Liver (tissue), 9 donors: ENCODE results near the gene CPT1B. TPM values are rescaled to one million over a fixed set of nuclear protein-coding genes. Genes with fewer than 3 reads are reported as not detected.
A peak's percentile ranks its signal among the peaks of the same experiment; 100 is the strongest.

Source experiments
- DNase-seq: peaks from one replicate; pipeline ENCODE4 v3.0.0-alpha.2; 2017; ENCODE audit warnings: low spot score
- H3K27ac ChIP-seq, 2 donors: one replicate each; pipeline ENCODE4 v1.7.0; 2013; ENCODE audit warnings: inconsistent platforms in 2 of 2, low read length in 2 of 2, control low read depth in 1 of 2, low read depth in 1 of 2, mild to moderate bottlenecking in 1 of 2
- H3K27me3 ChIP-seq, 4 donors: one replicate each; pipeline versions ENCODE4 v1.6.1 to v1.7.0; 2013; ENCODE audit warnings: low read length in 3 of 4, inconsistent platforms in 1 of 4, mild to moderate bottlenecking in 1 of 4, moderate library complexity in 1 of 4; ENCODE audit not compliant: control insufficient read depth in 4 of 4, insufficient read depth in 4 of 4
- H3K36me3 ChIP-seq, 4 donors: one replicate each; pipeline versions ENCODE4 v1.6.1 to v1.7.0; 2013; ENCODE audit warnings: low read length in 3 of 4, mild to moderate bottlenecking in 3 of 4, low read depth in 1 of 4, moderate library complexity in 1 of 4; ENCODE audit not compliant: control insufficient read depth in 4 of 4, insufficient read depth in 3 of 4
- H3K4me1 ChIP-seq, 4 donors: one replicate each; pipeline versions ENCODE4 v1.6.1 to v1.7.0; 2013; ENCODE audit warnings: low read length in 3 of 4, mild to moderate bottlenecking in 3 of 4, moderate library complexity in 1 of 4; ENCODE audit not compliant: control insufficient read depth in 4 of 4, insufficient read depth in 4 of 4
- H3K4me3 ChIP-seq, 3 donors: one replicate each; pipeline versions ENCODE4 v1.6.1 to v1.7.0; 2013; ENCODE audit warnings: low read length in 3 of 3, control low read depth in 1 of 3, low read depth in 1 of 3, mild to moderate bottlenecking in 1 of 3
- H3K9ac ChIP-seq, 2 donors: one replicate each; pipeline ENCODE4 v1.7.0; 2013; ENCODE audit warnings: low read length in 2 of 2, mild to moderate bottlenecking in 2 of 2, moderate library complexity in 2 of 2, control low read depth in 1 of 2, low read depth in 1 of 2
- H3K9me3 ChIP-seq, 4 donors: one replicate each; pipeline versions ENCODE4 v1.6.1 to v1.7.0; 2013; ENCODE audit warnings: low read length in 3 of 4; ENCODE audit not compliant: control insufficient read depth in 4 of 4
- EGR1 ChIP-seq, 2 donors: IDR thresholded peaks; 2 replicates each; pipeline ENCODE4 v1.6.1; 2016 to 2018; ENCODE audit warnings: antibody characterized with exemption in 2 of 2, low read depth in 2 of 2
- FOXA1 ChIP-seq: IDR thresholded peaks from 2 replicates; pipeline ENCODE4 v1.6.1; 2016; ENCODE audit warnings: antibody characterized with exemption
- FOXA2 ChIP-seq: IDR thresholded peaks from 2 replicates; pipeline ENCODE4 v1.6.1; 2016; ENCODE audit warnings: antibody characterized with exemption
- GABPA ChIP-seq, 2 donors: IDR thresholded peaks in 1 of 2; conservative IDR thresholded peaks in 1 of 2; 2 replicates each; pipeline ENCODE4 v1.6.1; 2016; ENCODE audit warnings: antibody characterized with exemption in 2 of 2, mild to moderate bottlenecking in 1 of 2, moderate library complexity in 1 of 2
- HNF4A ChIP-seq, 2 donors: conservative IDR thresholded peaks; 2 replicates each; pipeline ENCODE4 v1.6.1; 2016; ENCODE audit warnings: antibody characterized with exemption in 2 of 2, mild to moderate bottlenecking in 2 of 2
- HNF4G ChIP-seq: IDR thresholded peaks from 2 replicates; pipeline ENCODE4 v1.6.1; 2016; ENCODE audit warnings: antibody characterized with exemption
- JUND ChIP-seq, 2 donors: IDR thresholded peaks; 2 replicates each; pipeline ENCODE4 v1.6.1; 2016; ENCODE audit warnings: antibody characterized with exemption in 2 of 2
- NR2F2 ChIP-seq: IDR thresholded peaks from 2 replicates; pipeline ENCODE4 v1.6.1; 2016; ENCODE audit warnings: antibody characterized with exemption
- RAD21 ChIP-seq, 2 donors: IDR thresholded peaks; 2 replicates each; pipeline ENCODE4 v1.6.1; 2016; ENCODE audit warnings: antibody characterized with exemption in 2 of 2, mild to moderate bottlenecking in 2 of 2
- RXRA ChIP-seq, 2 donors: IDR thresholded peaks; 2 replicates each; pipeline ENCODE4 v1.6.1; 2017 to 2018; ENCODE audit warnings: antibody characterized with exemption in 2 of 2, mild to moderate bottlenecking in 1 of 2
- SP1 ChIP-seq: IDR thresholded peaks from 2 replicates; pipeline ENCODE4 v1.6.1; 2018; ENCODE audit warnings: antibody characterized with exemption, mild to moderate bottlenecking
- TAF1 ChIP-seq: conservative IDR thresholded peaks from 2 replicates; pipeline ENCODE4 v1.6.1; 2016; ENCODE audit warnings: antibody characterized with exemption, mild to moderate bottlenecking
- YY1 ChIP-seq: IDR thresholded peaks from 2 replicates; pipeline ENCODE4 v1.6.1; 2016; ENCODE audit warnings: antibody characterized with exemption, mild to moderate bottlenecking
- WGBS: extraction: QIAGEN DNeasy Blood & Tissue Kit; methylation state at CpG from one replicate; pipeline ENCODE4 v1.1.7; 2013; 5-methylcytosine and 5-hydroxymethylcytosine counted together
- polyA plus RNA-seq, 2 donors: library from polyadenylated mRNA; stranded (reverse) in 1 of 2; unstranded in 1 of 2; fragments of 200-250 nt in 1 of 2; fragments of >200 nt in 1 of 2; fragmentation: Nextera tagmentation in 1 of 2; extraction: Ambion mirVana in 1 of 2; gene quantifications; one replicate each; pipeline versions ENCODE4 v1.2.1 to v1.2.3, GENCODE V29; 2013 to 2015
- total RNA-seq, 2 donors: library from RNA; depleted of rRNA; stranded (reverse); fragments of >200 nt; gene quantifications; one replicate each; pipeline ENCODE4 v1.2.3, GENCODE V29; 2014
- TF ChIP-seq, protein P1 (sequence below): IDR thresholded peaks from 2 replicates; pipeline ENCODE4 v1.6.1; 2016; ENCODE audit warnings: antibody characterized with exemption, mild to moderate bottlenecking
- TF ChIP-seq, protein P2 (sequence below): IDR thresholded peaks from 2 replicates; pipeline ENCODE4 v1.6.1; 2016; ENCODE audit warnings: antibody characterized with exemption
- TF ChIP-seq, protein P3 (sequence below): IDR thresholded peaks from 2 replicates; pipeline ENCODE4 v1.6.1; 2016; ENCODE audit warnings: antibody characterized with exemption
- TF ChIP-seq, protein P4 (sequence below): fragments of 150-350 bp; IDR thresholded peaks from 2 replicates; pipeline ENCODE4 v1.5.1; 2017; ENCODE audit warnings: improper control_type of control experiment, low read depth, low read length; ENCODE audit not compliant: missing input control
- TF ChIP-seq, protein P5 (sequence below): IDR thresholded peaks from 2 replicates; pipeline ENCODE4 v1.6.1; 2016; ENCODE audit warnings: antibody characterized with exemption
- donor health status: healthy.
- donor health status: healthy.
- donor health status: healthy.
- donor health status: healthy.
- donor health status: healthy.

Gene CPT1B
- total and polyA plus RNA-seq, 4 donors = 3.0 to 13.6 (median 4.9) TPM

DNA sequence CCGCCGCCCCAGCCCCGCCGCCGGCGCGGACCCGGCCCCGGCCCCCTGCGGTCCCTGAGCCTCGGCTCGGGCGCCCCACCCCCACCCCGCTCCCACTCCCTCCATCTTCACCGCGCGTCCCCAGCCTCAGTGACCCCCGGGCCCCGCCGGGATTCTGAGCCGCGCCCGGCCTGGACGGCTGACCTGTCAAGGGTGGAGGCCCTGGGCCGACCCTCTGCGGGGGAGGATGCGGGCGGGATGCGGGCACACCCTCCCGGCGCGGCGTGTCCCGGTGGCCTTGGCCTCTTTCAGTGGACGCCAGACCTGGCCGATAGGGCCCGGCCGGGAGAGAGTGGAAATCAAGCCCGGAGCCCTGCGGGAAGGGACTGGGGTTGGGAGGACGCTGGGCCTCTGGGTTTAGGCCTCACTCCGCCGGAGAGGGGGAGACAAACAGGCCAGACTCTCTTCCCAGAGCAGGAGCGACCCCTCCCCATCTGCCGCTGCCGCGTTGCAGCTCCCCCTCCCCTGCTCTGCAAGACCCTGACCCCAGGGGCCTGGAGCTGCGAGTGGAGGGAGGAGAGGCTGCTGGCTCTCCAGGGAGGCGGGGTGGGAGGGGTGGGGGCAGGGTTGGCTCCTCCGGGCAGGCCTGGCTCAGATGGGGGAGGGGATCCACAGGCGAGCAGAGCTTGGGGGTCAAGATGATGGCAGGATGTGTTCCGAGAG, 22.9 kb upstream of the CPT1B start (continued):
- TF ChIP-seq, protein P1, sequence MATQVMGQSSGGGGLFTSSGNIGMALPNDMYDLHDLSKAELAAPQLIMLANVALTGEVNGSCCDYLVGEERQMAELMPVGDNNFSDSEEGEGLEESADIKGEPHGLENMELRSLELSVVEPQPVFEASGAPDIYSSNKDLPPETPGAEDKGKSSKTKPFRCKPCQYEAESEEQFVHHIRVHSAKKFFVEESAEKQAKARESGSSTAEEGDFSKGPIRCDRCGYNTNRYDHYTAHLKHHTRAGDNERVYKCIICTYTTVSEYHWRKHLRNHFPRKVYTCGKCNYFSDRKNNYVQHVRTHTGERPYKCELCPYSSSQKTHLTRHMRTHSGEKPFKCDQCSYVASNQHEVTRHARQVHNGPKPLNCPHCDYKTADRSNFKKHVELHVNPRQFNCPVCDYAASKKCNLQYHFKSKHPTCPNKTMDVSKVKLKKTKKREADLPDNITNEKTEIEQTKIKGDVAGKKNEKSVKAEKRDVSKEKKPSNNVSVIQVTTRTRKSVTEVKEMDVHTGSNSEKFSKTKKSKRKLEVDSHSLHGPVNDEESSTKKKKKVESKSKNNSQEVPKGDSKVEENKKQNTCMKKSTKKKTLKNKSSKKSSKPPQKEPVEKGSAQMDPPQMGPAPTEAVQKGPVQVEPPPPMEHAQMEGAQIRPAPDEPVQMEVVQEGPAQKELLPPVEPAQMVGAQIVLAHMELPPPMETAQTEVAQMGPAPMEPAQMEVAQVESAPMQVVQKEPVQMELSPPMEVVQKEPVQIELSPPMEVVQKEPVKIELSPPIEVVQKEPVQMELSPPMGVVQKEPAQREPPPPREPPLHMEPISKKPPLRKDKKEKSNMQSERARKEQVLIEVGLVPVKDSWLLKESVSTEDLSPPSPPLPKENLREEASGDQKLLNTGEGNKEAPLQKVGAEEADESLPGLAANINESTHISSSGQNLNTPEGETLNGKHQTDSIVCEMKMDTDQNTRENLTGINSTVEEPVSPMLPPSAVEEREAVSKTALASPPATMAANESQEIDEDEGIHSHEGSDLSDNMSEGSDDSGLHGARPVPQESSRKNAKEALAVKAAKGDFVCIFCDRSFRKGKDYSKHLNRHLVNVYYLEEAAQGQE = no peak
- TF ChIP-seq, protein P2, sequence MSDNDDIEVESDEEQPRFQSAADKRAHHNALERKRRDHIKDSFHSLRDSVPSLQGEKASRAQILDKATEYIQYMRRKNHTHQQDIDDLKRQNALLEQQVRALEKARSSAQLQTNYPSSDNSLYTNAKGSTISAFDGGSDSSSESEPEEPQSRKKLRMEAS = no peak
- TF ChIP-seq EGR1 (IDR thresholded peaks at IDR 0.05; ENCODE audit: low read depth in 2 of 2) (no peak), GABPA (IDR thresholded peaks at IDR 0.05 in 1 of 2, conservative IDR thresholded peaks at IDR 0.05 in 1 of 2) (no peak), HNF4G (no peak), SP1 (no peak)

DNA sequence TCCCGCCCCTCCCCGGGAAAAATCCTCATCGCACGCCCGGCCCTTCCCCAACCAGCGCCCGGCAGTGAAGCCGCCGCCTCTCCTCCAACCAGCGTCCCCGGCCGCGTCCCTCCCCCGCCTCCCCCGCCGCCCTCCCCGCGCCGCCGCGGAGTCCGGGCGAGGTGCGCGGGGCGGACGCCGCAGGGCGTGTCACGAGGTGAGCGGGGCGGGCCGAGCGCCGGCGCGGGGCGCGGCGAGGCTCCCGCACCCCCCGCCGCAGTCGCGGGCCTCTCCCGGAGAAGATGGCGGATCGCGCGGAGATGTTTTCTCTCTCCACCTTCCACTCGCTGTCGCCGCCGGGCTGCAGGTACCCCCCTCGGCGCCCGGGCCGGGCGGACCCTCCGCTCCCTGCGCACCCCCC, 22.3 kb upstream of the CPT1B start, which contains the start of gene MAPK8IP2:
Gene MAPK8IP2, plus strand, starts transcription at position 256 of the 400 bp plus-strand sequence. Its CDS starts 26 bp downstream, at position 282.
- Histone ChIP-seq H3K9ac (no peak within 1 kb of the TSS), H3K4me1 (peaks cover 0 to 7% (median 4%) of the 10 kb centered on the region in 4 donors), H3K9me3 (no peaks in the 10 kb centered on the region), H3K4me3 (peak within 1 kb of the TSS in 1 of 3 donors; percentile 61), H3K36me3 (no peaks in the 10 kb centered on the region), H3K27ac (no peak within 1 kb of the TSS), H3K27me3 (peaks cover 0 to 10% (median 2%) of the 10 kb centered on the region in 4 donors)
- no peak for DNase-seq
- WGBS = under 1% methylated on average over 61 of the region's 61 CpGs
- TF ChIP-seq, protein P3, sequence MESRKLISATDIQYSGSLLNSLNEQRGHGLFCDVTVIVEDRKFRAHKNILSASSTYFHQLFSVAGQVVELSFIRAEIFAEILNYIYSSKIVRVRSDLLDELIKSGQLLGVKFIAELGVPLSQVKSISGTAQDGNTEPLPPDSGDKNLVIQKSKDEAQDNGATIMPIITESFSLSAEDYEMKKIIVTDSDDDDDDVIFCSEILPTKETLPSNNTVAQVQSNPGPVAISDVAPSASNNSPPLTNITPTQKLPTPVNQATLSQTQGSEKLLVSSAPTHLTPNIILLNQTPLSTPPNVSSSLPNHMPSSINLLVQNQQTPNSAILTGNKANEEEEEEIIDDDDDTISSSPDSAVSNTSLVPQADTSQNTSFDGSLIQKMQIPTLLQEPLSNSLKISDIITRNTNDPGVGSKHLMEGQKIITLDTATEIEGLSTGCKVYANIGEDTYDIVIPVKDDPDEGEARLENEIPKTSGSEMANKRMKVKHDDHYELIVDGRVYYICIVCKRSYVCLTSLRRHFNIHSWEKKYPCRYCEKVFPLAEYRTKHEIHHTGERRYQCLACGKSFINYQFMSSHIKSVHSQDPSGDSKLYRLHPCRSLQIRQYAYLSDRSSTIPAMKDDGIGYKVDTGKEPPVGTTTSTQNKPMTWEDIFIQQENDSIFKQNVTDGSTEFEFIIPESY = no peak
- TF ChIP-seq, protein P4, sequence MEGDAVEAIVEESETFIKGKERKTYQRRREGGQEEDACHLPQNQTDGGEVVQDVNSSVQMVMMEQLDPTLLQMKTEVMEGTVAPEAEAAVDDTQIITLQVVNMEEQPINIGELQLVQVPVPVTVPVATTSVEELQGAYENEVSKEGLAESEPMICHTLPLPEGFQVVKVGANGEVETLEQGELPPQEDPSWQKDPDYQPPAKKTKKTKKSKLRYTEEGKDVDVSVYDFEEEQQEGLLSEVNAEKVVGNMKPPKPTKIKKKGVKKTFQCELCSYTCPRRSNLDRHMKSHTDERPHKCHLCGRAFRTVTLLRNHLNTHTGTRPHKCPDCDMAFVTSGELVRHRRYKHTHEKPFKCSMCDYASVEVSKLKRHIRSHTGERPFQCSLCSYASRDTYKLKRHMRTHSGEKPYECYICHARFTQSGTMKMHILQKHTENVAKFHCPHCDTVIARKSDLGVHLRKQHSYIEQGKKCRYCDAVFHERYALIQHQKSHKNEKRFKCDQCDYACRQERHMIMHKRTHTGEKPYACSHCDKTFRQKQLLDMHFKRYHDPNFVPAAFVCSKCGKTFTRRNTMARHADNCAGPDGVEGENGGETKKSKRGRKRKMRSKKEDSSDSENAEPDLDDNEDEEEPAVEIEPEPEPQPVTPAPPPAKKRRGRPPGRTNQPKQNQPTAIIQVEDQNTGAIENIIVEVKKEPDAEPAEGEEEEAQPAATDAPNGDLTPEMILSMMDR = no peak
- TF ChIP-seq, protein P1 = no peak
- TF ChIP-seq HNF4A (conservative IDR thresholded peaks at IDR 0.05) (no peak), FOXA2 (no peak), NR2F2 (no peak), RXRA (IDR thresholded peaks at IDR 0.05) (no peak), FOXA1 (no peak), HNF4G (no peak), SP1 (no peak), EGR1 (IDR thresholded peaks at IDR 0.05; ENCODE audit: low read depth in 2 of 2) (no peak), RAD21 (IDR thresholded peaks at IDR 0.05) (no peak), GABPA (IDR thresholded peaks at IDR 0.05 in 1 of 2, conservative IDR thresholded peaks at IDR 0.05 in 1 of 2) (no peak), JUND (IDR thresholded peaks at IDR 0.05) (no peak), YY1 (no peak), TAF1 (no peak)
- TF ChIP-seq, protein P5, sequence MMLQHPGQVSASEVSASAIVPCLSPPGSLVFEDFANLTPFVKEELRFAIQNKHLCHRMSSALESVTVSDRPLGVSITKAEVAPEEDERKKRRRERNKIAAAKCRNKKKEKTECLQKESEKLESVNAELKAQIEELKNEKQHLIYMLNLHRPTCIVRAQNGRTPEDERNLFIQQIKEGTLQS = no peak
- TF ChIP-seq, protein P2 = no peak
